Stimulated activated CD4-positive, alpha-beta T cell treated with anti-CD3 and anti-CD28 coated beads, Interleukin-15, amount 100 ng/mL, for 24 hours (primary cell): ENCODE data around the gene KCNA2.

Experiments
- DNase-seq: peaks from one replicate; pipeline ENCODE4 v3.0.0-alpha.2; 2020

Gene KCNA2

GRCh38 chr1:110605901-110606656, at the start of gene KCNA2:
Gene KCNA2 (minus strand): TSS chr1:110606358. CDS start chr1:110604782, 1,576 bp downstream.
- peak; percentile 26 for DNase-seq

DNA sequence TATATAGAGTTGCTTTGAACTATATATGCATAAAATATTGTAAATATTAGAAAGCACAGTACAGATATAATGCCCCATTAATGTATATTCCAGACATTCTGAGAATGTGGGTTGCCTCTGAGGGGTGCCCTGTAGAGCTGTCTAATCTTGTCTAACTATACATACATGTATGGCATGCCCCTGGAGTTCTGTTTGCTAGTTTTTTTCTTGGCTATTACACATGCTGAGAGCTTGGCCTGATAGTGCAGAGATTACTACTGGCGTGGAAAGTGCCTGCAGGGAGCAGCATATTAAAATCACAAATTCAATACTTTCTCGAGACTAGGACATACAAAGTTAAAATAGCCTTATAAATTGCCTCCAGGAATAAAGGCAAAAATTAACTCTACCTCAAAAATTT, 44.5 kb upstream of the KCNA2 start:
- no peak for DNase-seq

DNA sequence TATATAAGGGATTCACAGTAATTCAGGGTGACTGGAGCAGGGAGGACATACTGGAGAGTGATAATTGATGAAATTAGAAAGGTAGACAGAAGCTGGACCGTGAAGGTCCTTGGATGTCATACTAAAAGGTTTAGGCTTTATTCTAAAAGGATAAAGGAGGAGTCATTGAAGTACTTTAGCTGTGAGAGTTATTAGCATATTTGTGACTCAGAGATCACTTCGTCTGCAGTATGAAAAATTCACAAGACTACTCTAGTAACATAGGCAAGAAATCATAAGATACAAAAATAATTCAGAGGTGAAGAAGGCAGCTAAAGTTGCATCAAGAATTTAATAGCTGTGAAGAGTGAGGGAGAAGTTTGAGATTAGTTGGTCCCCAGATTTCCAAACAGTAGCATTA, 42.3 kb upstream of the KCNA2 start:
- DNase-seq, result no peak

GRCh38 chr1:110647254-110647891, 41.2 kb upstream of the KCNA2 start:
- no peak for DNase-seq

GRCh38 chr1:110645821-110646735, 39.9 kb upstream of the KCNA2 start:
- DNase-seq, result no peak

DNA sequence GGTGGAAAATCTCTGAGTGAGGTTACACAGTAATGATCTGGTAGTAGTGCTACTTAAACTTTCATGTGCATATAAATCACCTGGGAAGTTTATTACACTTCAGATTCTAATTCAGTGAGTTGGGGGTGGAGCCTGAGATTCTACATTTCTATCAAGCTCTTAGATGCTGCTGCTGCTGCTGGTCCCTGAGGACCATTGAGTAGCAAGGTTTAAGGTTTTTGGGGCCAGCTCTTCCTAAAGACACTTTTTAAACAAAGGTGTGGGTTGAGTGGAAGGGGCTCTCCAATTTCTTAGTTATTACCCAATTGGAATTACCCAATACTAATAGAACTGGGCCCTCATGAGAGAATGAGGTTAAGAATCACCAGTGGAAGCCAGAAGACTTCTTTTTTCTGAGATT, 39.1 kb upstream of the KCNA2 start:
- no peak for DNase-seq

DNA sequence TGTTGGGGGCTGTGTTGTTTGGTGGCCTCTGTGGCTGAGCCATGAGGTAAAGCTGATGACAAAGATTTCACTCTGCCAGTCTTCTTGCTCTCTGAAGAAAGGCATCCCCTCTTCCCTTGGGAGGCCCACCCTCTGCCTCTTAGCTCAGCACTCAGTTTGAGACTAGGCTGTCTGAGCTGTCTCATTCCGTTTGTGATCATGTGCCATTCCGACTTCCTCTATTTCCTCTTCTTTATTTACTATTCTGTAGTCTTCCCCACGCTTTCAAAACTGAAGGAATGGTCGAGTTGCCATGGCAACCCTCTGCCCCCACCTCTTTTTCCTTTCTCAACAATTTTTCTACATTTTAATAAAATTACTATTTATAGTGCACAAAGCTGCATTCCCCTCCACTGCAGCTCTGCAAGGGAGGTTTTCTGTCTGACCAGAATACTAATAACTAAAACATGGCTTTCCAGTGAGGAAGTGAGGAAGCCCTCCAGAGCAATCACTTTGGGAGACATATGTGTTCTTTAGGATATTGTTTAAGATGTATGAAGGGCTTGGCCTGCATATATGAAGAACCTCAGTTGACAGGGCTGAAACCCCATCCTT, 37.8 kb upstream of the KCNA2 start:
- no peak for DNase-seq

DNA sequence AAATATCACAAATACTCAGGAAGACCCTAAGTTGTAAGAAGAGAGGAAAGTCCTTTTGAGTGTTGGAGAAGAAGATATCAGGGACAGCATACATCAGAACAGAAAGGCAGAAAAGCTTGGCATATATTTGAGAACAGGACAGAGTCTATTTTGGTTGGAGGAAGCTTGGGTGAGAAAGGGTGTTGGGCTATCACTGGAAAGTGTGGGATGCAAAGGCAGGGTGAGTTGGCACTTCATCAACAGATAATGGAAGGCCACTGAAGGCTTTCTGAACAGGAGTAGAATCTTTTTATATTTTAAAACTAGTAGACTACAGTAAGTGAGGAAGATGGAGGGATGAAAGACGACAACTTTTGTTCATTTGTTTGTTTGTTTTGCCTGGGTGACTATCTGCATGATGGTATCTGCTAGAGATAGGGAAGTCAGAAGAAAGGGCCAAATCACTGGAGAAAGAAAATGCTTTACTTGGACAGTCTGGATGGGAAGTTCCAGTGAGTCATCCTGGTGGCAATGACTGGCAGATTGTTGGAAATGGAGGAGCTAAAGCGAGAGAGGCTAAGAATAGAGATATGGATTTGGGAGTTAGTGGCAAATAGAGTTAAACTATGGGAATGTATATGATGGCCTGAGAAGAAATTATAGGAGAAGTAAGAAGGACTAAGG, 33.7 kb upstream of the KCNA2 start:
- no peak for DNase-seq

DNA sequence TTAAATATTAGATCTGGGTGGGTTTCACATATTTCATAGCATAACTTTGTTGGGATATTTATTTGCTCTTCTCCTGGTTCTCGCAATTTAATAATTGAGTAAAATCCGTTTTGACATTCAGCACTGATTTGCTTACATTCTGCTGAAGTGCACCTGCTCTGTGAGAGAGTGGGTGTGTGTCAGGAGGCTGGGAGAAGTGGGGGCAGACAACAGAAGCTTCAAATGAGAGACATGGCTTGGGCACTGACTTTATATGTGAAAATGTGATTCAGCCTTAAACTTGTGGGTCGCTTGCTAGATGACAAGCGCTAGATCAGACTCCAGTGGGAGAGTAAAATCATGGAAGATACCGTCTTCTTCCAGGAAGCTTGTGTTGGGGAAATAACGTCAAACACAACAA, 32.4 kb upstream of the KCNA2 start:
- DNase-seq, result no peak

GRCh38 chr1:110638058-110638457, 31.9 kb upstream of the KCNA2 start:
- DNase-seq, result no peak

DNA sequence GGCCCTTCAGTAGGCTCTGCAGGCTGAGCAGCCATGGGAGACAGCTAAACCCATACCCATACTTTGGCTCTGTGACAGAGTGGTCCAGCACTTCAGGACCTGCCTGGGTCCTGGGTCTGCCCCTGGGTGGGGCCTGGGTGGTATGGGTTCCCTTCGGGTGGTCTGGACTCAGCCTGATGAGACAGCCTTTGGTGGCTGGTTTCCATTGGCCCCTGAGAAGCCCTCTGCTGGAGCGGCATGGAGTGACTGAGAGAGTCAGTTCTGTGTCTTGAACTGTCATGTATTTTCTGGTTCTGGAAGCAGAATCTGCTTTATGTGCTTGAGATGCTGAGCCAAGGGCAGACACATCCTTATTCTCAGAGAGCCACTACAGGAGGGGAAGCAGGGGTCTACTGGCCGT, 31.3 kb upstream of the KCNA2 start:
- no peak for DNase-seq

DNA sequence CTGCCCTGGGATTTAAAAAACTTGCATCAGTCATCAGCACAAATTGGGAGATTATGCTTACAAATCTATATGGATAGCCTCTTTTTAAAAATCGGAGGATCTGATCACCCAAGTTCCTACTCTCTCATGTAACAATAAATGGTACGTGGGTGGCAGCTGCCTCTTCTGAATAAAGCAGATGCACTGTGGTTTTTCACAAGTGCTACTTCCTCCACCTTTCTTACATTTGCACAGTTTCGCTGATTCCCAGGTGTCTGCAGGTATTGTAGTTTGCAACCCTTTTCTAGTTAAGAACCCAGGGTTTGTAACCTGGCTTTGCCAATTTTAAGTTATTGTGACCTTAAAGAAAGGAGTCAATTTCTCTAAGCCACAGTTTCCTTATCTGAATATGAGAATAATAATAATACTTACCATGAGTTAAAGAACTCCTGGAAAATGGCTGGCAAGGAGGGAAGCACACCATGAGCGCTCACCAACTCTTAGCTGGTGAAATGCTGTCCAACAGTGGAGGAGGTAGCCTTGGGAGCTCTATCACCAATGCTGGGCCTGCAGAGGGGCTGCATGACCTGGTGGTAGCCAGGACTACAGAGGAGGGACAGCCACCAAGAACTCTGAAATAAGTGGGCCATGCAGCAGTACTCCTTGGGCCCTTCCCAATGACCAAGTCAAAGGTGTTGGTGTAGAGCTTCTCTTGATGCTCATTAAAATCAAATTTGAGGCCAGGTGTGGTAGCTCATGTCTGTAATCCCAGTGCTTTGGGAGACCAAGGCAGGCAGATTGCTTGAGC, 30.2 kb upstream of the KCNA2 start:
- no peak for DNase-seq

- DNase-seq, result no peak
Observed at GRCh38 chr1:110635434-110635833, 29.3 kb upstream of the KCNA2 start.

GRCh38 chr1:110634455-110635311, 28.5 kb upstream of the KCNA2 start:
- peak; percentile 87 for DNase-seq

DNA sequence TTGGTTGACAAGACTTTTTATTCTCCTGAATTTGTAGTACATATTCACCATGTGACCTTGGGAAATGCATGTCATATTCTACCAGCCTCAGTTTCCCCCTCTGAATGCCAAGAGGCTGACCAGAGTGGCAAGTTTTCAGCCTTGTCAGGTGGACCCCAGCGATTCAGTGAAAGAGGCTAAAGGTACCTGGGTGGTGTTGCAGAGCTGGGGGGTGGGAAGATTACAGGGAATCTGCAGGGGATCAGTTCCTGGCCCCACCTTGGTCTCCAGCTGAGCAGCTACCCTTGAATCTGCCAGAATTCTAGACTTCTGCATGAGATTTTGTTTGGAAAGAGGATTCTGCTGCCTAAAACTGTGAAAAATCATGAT, 27.9 kb upstream of the KCNA2 start:
- no peak for DNase-seq

- DNase-seq, result no peak
Observed at GRCh38 chr1:110633646-110634030, 27.5 kb upstream of the KCNA2 start.

- DNase-seq, result no peak
Observed at GRCh38 chr1:110631836-110632620, 25.9 kb upstream of the KCNA2 start.

GRCh38 chr1:110630839-110631663, 24.9 kb upstream of the KCNA2 start:
- DNase-seq, result peak; percentile 91
